GM19395 (cell line): ENCODE measurements around the gene PSMD14.

Experiments
- ATAC-seq: cut with Tn5 transposase; IDR thresholded peaks from one replicate; pipeline ENCODE4 v1.9.1; 2021; ENCODE audit warnings: mild to moderate bottlenecking, moderate library complexity; ENCODE audit not compliant: unreplicated experiment

The PSMD14 gene

GRCh38 chr2:161381546-161381945, 73.3 kb downstream of the PSMD14 start:
- no peak for ATAC-seq

- ATAC-seq, result no peak
Observed at GRCh38 chr2:161382747-161383146, 74.5 kb downstream of the PSMD14 start.

GRCh38 chr2:161384864-161385263, 76.6 kb downstream of the PSMD14 start:
- peak; percentile 77 for ATAC-seq

GRCh38 chr2:161386228-161386824, 78.1 kb downstream of the PSMD14 start:
- peak; percentile 69 for ATAC-seq

- peak; percentile 47 for ATAC-seq
Observed at GRCh38 chr2:161388146-161388779, 80.0 kb downstream of the PSMD14 start.

GRCh38 chr2:161391737-161392506, 83.7 kb downstream of the PSMD14 start:
- ATAC-seq, result no peak

GRCh38 chr2:161400076-161400475, 91.9 kb downstream of the PSMD14 start:
- ATAC-seq, result no peak

- no peak for ATAC-seq
Observed at GRCh38 chr2:161402297-161402696, 94.1 kb downstream of the PSMD14 start.

GRCh38 chr2:161406316-161406715, 98.1 kb downstream of the PSMD14 start:
- ATAC-seq, result no peak

GRCh38 chr2:161407597-161407996, 99.4 kb downstream of the PSMD14 start:
- ATAC-seq, result no peak

GRCh38 chr2:161409308-161409907, 101.2 kb downstream of the PSMD14 start:
- no peak for ATAC-seq

GRCh38 chr2:161412346-161412745, 104.1 kb downstream of the PSMD14 start:
- ATAC-seq, result no peak

- peak; percentile 45 for ATAC-seq
Observed at GRCh38 chr2:161414042-161415033, 106.1 kb downstream of the PSMD14 start.

- peak; percentile 45 for ATAC-seq
Observed at GRCh38 chr2:161415034-161415986, 107.1 kb downstream of the PSMD14 start.

- ATAC-seq, result no peak
Observed at GRCh38 chr2:161415987-161416707, 107.9 kb downstream of the PSMD14 start, which contains the start of gene TBR1. TBR1 (plus strand) TSS chr2:161416297; CDS start chr2:161416411, 114 bp downstream.

GRCh38 chr2:161416708-161417437, 108.6 kb downstream of the PSMD14 start:
- ATAC-seq, result no peak

GRCh38 chr2:161417438-161418274, 109.4 kb downstream of the PSMD14 start:
- ATAC-seq, result no peak
